HAP-1 (cell line): ENCODE measurements around the gene KIF18B.
A peak's percentile ranks its signal among the peaks of the same experiment; 100 is the strongest.

Source experiments
- DNase-seq, 2 experiments: peaks; one replicate each; pipeline ENCODE4 v3.0.0-alpha.2; 2016 to 2020; ENCODE audit warnings: low spot score in 2 of 2
- H3K27me3 ChIP-seq: fragments of 250-450 bp; sonication (Bioruptor Pico); 2 replicates; pipeline ENCODE4 v1.5.1; 2020; ENCODE audit warnings: low read depth, mild to moderate bottlenecking, moderate library complexity
- H3K36me3 ChIP-seq: fragments of 250-450 bp; sonication (Bioruptor Pico); replicated peaks from 2 replicates; pipeline ENCODE4 v1.5.1; 2020; ENCODE audit warnings: mild to moderate bottlenecking
- H3K4me1 ChIP-seq: fragments of 250-450 bp; sonication (Bioruptor Pico); 2 replicates; pipeline ENCODE4 v1.5.1; 2020; ENCODE audit warnings: mild to moderate bottlenecking
- H3K4me3 ChIP-seq: fragments of 250-450 bp; sonication (Bioruptor Pico); 2 replicates; pipeline ENCODE4 v1.5.1; 2020; ENCODE audit warnings: mild to moderate bottlenecking, moderate library complexity
- H3K9me3 ChIP-seq: fragments of 250-450 bp; sonication (Bioruptor Pico); 2 replicates; pipeline ENCODE4 v1.5.1; 2020; ENCODE audit warnings: mild to moderate bottlenecking, moderate library complexity
- in situ Hi-C: fragments of 300-500 bp; cut with MboI; formaldehyde crosslinking; loops from 3 replicates; pipeline ENCODE4 v1.14.3; 2020; ENCODE audit warnings: low sequenced_read_pairs, inconsistent platforms, mixed read lengths

The KIF18B gene

DNA sequence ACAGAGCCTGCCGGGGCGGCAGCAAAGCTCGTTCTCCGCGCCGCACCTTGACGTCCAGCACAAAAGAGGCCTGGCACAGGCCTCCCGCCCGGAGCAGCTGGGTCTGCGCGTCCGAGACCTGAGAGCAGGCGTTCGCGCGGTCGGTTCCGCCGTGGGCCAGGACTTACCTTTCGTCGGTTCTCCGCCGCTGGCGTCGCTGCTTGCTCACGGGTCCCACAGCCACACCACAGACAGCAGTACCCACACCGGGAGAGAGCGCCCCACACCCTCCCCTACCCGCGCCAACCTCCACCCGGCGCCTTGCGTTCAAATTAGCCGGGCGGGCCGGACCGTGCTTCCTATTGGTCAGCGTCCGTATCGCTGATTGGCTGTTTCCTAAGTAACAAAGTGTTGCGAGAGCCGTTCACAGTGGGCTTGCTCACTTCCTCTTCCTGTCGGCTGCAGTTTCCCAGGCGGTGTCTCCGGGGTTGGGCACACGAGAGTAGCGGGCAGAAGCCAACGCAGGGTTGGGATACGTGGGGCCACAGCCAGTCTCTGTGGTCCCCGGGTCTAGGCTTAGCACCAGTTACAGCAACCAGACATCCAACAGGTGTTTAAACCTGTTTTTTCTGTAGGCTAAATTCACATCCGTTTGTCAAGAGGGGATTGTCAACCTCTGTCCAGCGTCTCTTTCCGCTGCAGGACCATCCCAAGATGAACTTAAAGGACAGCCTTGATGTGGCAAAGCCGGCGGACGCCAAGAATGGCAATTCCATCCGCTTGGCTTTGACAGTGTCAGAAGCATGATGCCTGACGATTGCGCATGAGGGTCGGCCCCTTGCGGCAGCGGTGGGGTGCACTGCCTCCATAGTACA, at the start of gene KIF18B:
Gene KIF18B (minus strand): TSS at position 313 of the 854 bp plus-strand sequence. CDS start 11,429 bp downstream, outside the sequence.
- in situ Hi-C loops: no loop called here
- H3K4me1 ChIP-seq: peaks cover 14% of the 10 kb centered on the region
- DNase-seq: peak; percentile 95 to 97

DNA sequence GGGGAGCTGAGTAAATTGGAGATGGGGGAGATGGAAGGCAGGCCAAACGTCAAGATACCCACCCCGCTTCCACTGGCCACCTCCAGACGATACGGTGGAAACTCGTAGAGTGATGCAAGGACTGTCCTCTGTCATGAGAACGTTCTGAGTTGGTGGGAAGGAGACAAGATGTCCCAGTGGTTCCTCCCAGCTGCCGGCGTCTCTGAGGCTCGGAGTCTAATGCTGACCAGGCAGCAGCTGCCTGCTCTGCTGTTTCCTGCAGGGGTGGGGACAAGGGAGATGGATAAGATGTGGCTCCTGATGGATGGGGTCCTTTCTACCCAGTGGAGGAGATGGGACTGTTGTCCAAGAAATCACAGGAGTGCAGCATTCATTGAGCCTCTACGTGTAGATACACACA, 48.7 kb upstream of the KIF18B start:
- 0 out of 2 replicates have a peak, but pooled peaks cover 4% of the 10 kb centered on the region for H3K9me3 ChIP-seq
- H3K27me3 ChIP-seq: 0 out of 2 replicates have a peak, but pooled peaks cover 3% of the 10 kb centered on the region
- H3K4me1 ChIP-seq: no peaks in the 10 kb centered on the region
- DNase-seq: no peak
- H3K36me3 ChIP-seq: no peaks in the 10 kb centered on the region
- no peak overlapping the region for H3K4me3 ChIP-seq
- in situ Hi-C loops: no loop called here

More for the DNA sequence above, at the start of gene KIF18B:
- H3K27me3 ChIP-seq: no peaks in the 10 kb centered on the region
- peak within 1 kb of the TSS; percentile 89 for H3K4me3 ChIP-seq
- H3K36me3 ChIP-seq: peaks cover 30% of the 10 kb centered on the region
- peaks cover 2% of the 10 kb centered on the region; the same call in 1 of the 2 replicates for H3K9me3 ChIP-seq

DNA sequence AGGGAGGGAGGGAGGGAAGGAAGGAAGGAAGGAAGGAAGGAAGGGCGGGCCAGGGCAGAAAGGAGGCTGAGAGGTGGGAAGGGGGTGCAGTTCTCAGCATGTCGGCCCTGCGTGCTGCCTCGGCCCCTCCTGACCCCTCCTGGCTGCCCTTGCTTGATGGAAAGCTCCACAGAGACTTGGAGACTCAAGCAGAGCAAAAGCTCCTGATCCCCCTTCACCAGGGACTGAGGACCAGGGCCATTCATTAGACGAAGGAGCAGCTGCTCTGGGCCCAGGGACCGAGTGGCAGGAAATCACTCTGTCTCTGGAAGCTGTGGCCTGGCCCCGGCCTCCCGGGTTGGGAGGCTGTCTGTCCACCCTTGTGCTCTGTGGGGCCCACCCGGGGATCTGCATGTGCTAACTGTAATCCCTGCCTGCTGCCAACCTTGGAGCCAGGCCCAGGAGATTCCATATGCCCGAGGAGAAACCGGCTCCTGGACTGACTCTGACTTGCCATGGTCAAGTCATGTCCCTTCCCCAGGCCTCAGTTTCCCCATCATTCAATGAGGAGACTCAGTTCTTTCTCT, 47.9 kb upstream of the KIF18B start:
- no peak overlapping the region for H3K4me3 ChIP-seq
- in situ Hi-C loops: no loop called here
- 0 out of 2 replicates have a peak, but pooled peaks cover 4% of the 10 kb centered on the region for H3K9me3 ChIP-seq
- no peak for DNase-seq
- no peaks in the 10 kb centered on the region for H3K4me1 ChIP-seq
- H3K36me3 ChIP-seq: no peaks in the 10 kb centered on the region
- H3K27me3 ChIP-seq: 0 out of 2 replicates have a peak, but pooled peaks cover 3% of the 10 kb centered on the region

DNA sequence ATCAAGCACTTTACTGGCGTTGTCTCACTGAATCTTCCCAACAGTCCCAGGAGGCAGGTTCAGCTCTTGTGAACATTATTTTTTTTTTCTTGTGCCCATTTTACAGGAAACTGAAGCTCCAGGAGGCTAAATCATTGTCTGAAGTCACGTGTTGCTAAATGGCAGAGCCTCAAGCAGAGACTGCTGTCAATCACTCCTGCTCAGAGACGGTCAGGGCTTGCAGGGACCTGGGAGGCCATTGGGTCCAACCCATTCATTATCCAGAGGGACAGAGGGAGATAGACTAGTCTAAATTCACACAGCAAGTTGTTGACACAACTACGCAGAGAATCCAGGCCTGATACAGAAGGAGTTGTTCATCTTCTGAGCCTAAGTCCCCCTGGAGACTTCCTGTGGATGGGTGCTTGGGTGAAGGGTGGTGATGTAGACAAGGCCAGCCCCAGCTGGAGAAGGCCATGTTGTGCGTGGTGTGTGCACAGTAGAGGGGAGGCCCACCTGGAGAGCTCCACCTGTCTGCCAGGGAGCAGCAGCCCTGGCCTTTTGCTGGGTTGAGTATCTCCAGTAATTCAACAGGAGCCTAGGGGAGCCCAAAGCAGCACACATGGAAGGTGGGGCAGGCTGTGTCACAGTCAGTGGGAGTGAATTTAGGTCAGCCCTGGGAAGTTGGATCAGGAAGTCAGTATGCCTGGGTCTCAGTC, 44.8 kb upstream of the KIF18B start:
- in situ Hi-C loops: no loop called here
- Histone ChIP-seq H3K36me3 (no peaks in the 10 kb centered on the region), H3K4me1 (no peaks in the 10 kb centered on the region), H3K4me3 (no peak overlapping the region), H3K27me3 (0 out of 2 replicates have a peak, but pooled peaks cover 3% of the 10 kb centered on the region), H3K9me3 (no peaks in the 10 kb centered on the region)
- no peak for DNase-seq

DNA sequence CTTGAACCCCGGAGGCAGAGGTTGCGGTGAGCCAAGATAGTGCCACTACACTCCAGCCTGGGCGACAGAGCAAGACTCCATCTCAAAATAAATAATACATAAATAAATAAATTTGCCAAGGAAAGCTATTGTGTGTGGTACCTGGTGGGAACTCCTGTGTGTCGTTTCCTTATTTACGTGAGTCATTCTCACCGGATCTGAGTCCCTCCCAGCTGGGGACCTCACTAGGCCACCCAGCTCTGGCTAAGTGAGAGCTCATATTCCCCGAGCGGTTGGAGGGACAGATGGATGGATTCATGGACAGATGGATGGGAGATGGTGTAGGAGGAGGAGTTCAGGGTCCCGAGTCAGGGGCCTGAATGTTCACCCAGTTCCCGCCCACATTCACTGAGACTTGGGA, 43.4 kb upstream of the KIF18B start:
- no peaks in the 10 kb centered on the region for H3K36me3 ChIP-seq
- no peaks in the 10 kb centered on the region for H3K27me3 ChIP-seq
- no peak for DNase-seq
- H3K4me3 ChIP-seq: no peak overlapping the region
- no peaks in the 10 kb centered on the region for H3K4me1 ChIP-seq
- in situ Hi-C loops: no loop called here
- H3K9me3 ChIP-seq: no peaks in the 10 kb centered on the region

DNA sequence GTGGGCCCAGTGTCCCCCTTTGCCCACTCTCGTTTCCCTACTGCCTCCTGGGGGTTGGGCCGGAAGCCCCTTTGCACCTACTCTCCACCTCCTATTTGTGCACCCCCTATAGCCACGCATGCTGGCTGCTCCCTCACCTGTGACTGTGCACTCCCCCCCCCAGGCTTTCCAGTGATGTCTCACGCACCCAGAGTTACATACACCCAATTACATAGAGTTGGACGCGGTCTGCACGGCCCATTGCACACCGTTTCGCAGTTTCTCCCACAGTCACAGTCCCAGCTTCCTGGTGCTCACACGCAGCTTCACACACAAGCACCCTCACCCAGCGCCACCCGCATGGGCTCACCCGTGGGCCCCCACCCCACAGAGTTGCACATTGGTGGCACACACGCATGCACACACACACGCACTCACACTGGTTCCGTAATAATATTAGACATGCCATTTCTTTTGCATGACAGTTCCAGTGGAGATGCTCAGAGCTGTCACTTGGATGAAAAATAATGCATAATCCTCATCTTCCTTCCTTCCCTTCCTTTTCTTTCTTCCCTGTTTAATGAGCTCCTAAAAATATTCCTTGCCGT, 42.1 kb upstream of the KIF18B start:
- no peak for DNase-seq
- in situ Hi-C loops: no loop called here
- H3K27me3 ChIP-seq: no peaks in the 10 kb centered on the region
- H3K9me3 ChIP-seq: no peaks in the 10 kb centered on the region
- no peaks in the 10 kb centered on the region for H3K36me3 ChIP-seq
- no peaks in the 10 kb centered on the region for H3K4me1 ChIP-seq
- H3K4me3 ChIP-seq: no peak overlapping the region

DNA sequence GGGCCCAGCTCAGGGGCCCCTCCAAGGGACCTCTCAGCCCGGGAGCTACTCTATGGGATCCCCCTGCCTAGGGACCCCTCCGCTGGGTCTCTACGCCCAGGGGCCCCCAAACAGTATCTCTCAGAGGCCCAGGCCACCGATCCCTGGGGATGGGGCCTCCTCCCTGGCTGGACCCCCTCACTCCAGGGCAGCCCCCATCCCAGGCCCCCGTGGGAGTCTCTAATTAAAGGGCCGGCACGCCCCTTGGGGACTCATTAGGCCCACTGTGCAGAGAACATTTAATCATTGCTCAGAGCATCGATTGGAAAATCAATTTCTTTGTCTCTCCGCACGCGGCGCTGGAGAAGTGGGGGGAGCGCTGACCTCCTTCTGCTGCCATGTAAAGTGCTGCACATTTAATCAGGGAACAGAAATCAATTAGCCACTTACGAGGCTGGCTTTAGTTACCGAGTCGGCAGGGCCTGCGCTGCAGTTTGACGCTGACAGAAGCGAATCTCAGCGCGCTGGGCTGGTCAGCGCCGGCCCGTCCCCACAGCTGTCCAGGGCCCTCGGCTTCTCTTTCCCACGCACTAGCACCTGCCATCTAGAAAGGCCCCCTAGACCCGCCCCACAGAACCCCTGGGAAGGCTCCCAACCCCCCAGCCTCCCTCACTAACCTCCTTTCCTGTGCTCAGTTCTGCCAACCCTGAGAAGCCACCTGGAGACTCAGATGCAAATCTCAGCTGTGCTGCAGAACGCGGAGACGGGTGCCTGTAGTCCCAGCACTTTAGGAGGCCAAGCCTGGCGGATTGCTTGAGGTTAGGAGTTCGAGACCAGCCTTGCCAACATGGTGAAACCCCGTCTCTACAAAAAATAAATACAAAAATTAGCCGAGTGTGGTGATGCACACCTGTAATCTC, 40.7 kb upstream of the KIF18B start:
- no peaks in the 10 kb centered on the region for H3K36me3 ChIP-seq
- no peaks in the 10 kb centered on the region for H3K9me3 ChIP-seq
- H3K27me3 ChIP-seq: no peaks in the 10 kb centered on the region
- DNase-seq: no peak
- no peak overlapping the region for H3K4me3 ChIP-seq
- in situ Hi-C loops: no loop called here
- no peaks in the 10 kb centered on the region for H3K4me1 ChIP-seq

DNA sequence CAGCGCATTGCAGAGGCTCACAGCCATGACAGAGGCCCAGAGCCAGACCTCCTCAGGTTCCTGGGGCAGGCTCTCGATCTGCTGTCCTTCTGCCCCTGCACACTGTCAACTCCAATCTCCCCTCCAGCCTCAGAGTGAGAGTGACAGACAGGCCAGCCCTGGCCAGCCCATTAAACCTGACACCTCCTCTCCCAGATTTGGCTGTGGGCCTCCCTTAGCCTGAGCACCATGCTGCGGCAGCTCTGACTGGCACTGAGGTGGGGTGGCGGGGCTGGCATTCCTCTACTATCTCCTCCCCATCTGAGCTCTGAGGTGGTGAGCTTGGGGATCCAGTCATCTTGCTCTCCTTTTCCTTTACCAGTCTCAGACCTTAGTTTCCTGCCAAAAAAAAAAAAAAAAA, 36.0 kb upstream of the KIF18B start:
- DNase-seq: no peak
- Histone ChIP-seq H3K27me3 (peaks cover 8% of the 10 kb centered on the region), H3K4me3 (no peak overlapping the region), H3K36me3 (no peaks in the 10 kb centered on the region), H3K4me1 (no peaks in the 10 kb centered on the region), H3K9me3 (no peaks in the 10 kb centered on the region)
- in situ Hi-C loops: no loop called here

DNA sequence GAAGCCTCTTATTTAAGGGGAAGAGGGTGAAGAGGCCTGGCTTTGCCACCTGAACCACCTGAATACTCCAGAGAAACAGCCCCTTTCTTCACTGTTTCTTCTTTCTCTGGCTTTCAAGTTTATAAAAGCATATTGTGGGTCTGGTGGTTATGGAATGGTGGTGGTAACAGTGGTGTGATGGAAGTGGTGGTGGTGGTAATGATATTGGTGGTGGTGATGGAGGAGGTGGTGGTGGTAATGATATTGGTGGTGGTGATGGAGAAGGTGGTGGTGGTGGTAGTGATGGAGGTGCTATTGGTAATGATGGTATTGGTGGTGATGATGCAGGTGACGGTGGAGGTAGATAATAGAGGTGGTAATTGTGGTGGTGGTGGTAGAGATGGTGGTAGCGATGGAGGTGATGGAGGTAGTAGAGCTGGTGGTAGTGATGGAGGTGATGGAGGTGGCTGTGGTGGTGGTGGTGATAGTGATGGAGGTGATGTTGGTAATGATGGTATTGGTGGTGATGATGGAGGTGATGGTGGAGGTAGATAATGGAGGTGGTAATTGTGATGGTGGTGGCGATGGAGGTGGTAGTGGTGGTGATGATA, 34.6 kb upstream of the KIF18B start:
- no peaks in the 10 kb centered on the region for H3K4me1 ChIP-seq
- no peaks in the 10 kb centered on the region for H3K36me3 ChIP-seq
- in situ Hi-C loops: no loop called here
- DNase-seq: no peak
- no peaks in the 10 kb centered on the region for H3K9me3 ChIP-seq
- no peak overlapping the region for H3K4me3 ChIP-seq
- H3K27me3 ChIP-seq: peaks cover 8% of the 10 kb centered on the region

DNA sequence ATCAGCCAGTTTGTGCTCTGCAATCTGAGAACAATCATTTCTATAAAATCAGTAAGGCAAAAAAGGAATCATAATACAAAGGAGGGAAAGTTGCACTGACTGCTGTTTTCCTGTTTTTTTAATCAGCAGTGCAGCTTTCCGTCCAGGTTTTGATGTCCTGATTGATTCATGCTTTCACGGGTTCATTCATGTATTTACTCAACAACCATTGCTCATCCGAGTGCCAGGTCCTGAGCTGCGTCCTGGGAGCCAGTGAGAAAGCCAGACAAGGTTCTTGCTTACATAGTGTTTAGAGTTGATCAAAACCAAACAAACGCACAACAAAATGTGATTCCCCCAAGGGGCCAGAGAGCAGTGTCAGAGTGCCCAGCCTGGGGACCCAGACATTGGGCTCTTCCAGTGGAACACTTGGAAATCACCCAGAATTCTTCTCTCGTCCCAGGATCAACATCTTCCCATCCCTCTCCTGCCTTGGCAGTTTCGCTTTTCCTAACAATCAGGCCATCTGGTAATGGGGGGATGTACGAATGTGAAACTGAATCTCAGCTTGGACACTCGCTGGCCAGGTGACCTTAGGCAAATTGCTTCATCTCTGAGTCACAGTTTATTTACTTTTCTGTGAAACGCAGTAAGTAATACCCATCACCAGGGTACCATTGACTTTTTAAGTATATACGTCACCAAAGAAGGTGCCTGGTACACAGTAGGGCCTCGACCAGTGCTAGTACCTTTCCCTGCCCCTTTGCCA, 33.8 kb upstream of the KIF18B start:
- no peaks in the 10 kb centered on the region for H3K9me3 ChIP-seq
- H3K4me1 ChIP-seq: no peaks in the 10 kb centered on the region
- no peak overlapping the region for H3K4me3 ChIP-seq
- in situ Hi-C loops: no loop called here
- no peak for DNase-seq
- H3K27me3 ChIP-seq: peaks cover 11% of the 10 kb centered on the region
- H3K36me3 ChIP-seq: no peaks in the 10 kb centered on the region

DNA sequence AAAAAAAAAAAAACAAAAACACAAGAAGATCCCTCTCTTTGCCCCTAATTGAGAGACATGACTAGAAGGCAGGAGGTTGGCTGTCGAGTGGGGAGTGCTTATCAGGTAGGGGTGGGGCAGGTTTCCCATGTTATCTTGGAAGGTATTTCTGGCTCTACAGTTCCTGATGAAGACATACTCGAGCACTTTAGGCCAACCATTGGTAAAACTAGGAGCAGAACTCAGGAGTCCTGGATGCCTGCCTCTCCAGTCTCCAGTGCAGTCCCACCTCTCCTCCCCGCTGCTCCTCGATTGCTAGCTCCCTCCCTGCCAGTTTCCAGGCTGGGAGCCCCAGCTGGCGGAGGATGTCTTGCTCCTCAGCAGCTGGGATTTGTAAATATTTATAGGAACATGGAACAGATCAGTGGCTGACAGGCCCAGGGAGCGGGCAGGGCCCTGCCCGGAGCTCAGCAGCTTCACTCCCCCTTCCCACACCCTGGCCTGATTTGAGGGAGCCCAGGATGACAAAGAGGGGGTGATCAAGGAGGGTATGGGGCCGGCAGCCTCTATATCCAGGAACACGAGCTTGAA, 31.9 kb upstream of the KIF18B start:
- DNase-seq: no peak
- Histone ChIP-seq H3K4me1 (no peaks in the 10 kb centered on the region), H3K4me3 (no peak overlapping the region), H3K36me3 (no peaks in the 10 kb centered on the region), H3K27me3 (peaks cover 15% of the 10 kb centered on the region), H3K9me3 (no peaks in the 10 kb centered on the region)
- in situ Hi-C loops: no loop called here

DNA sequence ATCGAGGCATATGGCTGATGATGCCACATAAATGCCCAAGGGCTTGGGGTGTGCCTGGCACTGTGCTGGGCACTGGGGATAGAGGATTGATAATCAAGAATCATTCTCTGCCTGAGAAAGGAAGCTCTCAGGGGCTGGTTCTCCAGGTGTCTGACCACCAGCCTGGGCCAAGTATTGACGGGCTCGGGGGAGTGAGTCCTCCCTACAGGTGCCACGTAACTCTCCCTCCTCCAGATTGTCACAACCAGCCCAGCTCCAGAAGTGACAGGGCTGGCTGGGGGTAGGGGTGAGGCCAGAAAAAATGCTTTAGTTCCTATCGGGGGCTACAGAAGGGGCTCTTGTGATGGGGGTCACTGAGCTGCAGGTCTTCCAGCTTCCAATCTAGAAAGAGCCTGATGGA, 31.2 kb upstream of the KIF18B start:
- Histone ChIP-seq H3K4me1 (no peaks in the 10 kb centered on the region), H3K36me3 (no peaks in the 10 kb centered on the region), H3K9me3 (no peaks in the 10 kb centered on the region), H3K4me3 (no peak overlapping the region), H3K27me3 (peaks cover 15% of the 10 kb centered on the region)
- DNase-seq: no peak
- in situ Hi-C loops: no loop called here
